Measurements from ENCODE around the gene LPP.

LPP gene

GRCh38 chr3:188220097-188220788, 66.3 kb downstream of the LPP start:
- no peak for DNase-seq

- no peak for DNase-seq
Measured at GRCh38 chr3:188220988-188221818, 67.2 kb downstream of the LPP start.

DNA sequence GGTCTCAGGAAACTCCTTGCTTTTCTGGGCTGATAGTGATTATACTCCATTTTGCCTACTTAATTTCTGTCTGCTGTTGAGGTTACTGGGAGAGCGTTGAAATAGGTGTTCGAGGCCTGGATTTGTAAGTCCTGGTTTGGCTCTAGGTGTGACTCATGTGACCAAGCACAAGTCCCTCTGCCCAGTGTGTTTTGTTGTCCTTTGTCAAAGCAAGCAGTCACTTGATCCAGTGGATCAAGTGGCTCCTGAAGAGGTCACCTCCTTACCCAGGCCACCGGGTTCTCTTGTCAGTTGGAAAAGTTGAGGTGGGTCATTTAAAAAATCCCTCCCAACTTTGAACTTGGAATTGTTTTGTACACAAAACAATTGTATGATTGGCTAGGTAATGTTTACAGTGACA, 70.0 kb downstream of the LPP start:
- no peak for DNase-seq

- DNase-seq = no peak
Measured at GRCh38 chr3:188227442-188227841, 73.5 kb downstream of the LPP start.

DNA sequence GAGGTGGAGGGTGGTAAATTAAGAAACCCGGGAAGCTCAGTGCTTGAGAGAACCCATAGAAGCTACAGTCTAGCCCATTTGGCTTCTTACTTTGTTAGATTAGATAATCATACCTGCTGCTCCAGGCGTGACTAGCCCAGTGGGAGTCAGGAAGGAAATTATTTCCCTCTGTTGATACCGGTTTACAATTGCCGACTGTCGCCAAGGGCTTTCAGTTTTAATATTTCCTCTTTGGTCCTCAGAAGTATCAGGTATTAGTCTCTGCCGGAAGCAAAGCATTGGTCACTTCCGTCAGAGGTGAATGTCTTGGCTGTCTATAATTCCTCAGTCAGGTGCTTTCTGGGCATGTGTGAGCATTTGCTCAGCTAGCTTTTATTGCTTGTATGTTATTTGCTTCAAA, 75.2 kb downstream of the LPP start:
- no peak for DNase-seq

GRCh38 chr3:188229726-188230125, 75.8 kb downstream of the LPP start:
- DNase-seq = no peak

DNA sequence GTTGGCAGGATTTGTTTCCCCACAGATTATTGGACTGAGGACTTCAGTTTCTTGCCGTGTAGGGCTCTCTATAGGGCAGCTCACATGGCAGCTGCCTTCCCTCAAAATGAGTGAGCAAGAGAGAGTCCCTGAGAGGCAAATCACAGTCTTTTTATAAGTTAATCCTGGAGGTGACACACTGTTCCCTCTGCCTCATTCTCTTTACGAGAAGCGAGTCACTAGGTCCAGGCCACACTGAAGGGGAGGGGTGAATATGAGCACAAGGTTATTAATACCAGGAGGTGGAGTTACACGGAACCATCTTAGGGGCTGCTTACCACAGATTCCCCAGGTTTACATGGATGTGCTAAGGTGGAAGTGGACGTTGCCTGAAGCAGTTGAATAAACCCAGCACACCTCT, 77.0 kb downstream of the LPP start:
- DNase-seq = no peak

- no peak for DNase-seq
Measured at GRCh38 chr3:188231456-188231855, 77.5 kb downstream of the LPP start.

DNA sequence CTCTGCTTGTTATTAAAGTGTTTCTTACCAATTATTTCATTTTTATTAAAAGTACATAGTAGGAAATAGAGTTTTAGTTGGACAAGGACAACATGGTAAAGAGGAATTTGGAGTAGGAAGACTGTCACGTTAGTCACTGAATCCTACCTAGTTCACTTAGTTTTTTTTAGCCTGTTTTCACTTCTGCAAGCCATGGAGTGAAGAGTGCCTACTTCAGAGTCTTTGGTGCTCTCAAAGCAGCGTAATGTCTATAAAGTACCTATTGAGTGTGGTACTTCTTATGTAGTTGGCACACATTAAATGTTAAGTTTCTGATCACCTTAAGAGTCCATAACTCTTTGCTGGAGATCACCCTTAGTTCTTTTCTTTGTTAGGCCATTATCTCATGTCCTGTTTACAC, 78.7 kb downstream of the LPP start:
- DNase-seq = no peak

DNA sequence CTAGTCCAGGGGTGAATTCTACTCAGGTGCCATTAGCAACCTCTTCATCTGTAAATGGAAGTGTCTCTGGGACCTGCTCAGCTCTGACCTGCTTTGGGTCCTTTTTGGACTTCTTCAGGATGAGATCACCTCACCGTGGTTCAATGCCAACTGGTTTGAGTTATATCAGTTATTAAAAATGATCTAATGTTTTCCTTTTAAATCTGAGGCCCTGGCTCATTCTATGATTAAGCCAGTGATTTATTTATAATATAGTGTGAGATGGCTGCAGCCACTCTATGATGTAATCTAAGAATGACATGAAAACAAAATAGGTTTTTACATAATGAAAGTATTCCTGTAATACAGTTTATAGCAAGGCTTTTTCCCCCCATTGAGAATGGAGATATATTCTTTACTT, 79.4 kb downstream of the LPP start:
- DNase-seq = no peak

DNA sequence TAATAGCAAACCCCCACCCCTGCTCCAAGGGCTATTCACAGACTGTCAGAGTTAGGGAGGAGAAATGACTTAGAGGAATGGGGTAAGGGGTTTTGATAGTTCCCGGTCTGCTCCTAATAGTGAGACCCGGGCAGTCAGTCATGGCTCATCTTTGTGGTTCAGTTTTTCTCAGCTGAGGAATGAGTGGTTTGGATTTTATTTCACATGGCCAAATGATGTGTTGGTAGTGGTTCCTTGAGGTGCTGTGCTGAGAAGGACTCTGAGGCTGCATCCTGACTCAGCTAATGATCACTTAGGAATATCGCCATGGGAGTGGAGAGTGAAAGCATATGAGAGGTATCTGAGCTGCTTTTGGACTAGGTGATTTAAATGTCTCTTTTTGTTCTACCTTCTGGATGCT, 80.2 kb downstream of the LPP start:
- DNase-seq = no peak

- no peak for DNase-seq
Measured at GRCh38 chr3:188236271-188236670, 82.3 kb downstream of the LPP start.

- no peak for DNase-seq
Measured at GRCh38 chr3:188239035-188239434, 85.1 kb downstream of the LPP start.

DNA sequence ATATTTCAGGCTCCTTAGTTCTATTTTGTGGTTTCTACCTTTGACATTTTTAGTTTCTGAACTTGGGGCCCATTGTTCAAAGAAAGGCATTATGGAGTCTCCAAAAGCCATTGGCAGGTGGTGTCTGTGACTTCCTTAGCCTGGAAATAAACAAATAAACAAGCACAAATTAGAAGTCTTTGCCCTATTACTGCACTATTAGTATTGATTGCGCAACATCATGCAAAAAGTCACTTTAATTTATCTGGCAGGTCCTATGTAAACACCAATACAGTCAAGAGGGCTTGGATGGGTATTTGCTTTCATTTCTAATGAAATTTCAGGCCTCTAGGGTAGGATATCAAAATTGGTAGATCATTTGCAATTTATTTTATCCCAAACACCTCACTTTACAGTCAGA, 85.6 kb downstream of the LPP start:
- no peak for DNase-seq

- DNase-seq = no peak
Measured at GRCh38 chr3:188240189-188240981, 86.4 kb downstream of the LPP start.

GRCh38 chr3:188241072-188241471, 87.1 kb downstream of the LPP start:
- peak in 15 of 51 donors; percentile 8 to 42 (median 20) for DNase-seq

GRCh38 chr3:188241883-188242282, 87.9 kb downstream of the LPP start:
- no peak for DNase-seq

- DNase-seq = no peak
Measured at GRCh38 chr3:188242436-188243123, 88.6 kb downstream of the LPP start.

- DNase-seq = no peak
Measured at GRCh38 chr3:188243124-188243795, 89.3 kb downstream of the LPP start.

DNA sequence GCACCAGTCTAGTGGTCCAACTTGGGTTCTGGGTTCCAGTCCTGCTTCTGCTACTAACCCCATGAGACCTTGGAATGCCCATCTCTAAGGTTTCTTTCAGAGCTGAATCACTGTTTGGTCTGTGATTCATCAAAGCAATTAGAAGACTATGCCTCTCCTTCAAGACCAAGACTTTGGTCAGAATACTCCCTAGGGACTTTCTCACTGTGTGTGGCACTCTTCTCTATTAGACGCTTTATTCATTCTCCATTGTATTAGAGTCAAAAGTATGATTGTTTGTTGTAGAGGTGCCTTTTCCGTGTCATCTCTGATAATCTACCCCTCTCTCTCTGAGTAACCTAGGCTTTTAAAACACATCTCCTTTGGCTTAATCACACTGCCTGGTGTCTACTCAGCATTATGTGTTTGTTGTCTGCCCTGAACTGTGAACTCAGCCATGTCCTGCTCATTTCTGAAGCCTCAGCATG, 90.5 kb downstream of the LPP start:
- DNase-seq = no peak

- no peak for DNase-seq
Measured at GRCh38 chr3:188246905-188247304, 92.9 kb downstream of the LPP start.
